HG03442 (cell line): ENCODE data around the gene TMEM8B.
"Not testable (repeated sequence)": the region's sequence is repeated elsewhere in the genome, so short reads cannot be mapped to it uniquely, and the experiment has no call there.

Source experiments
- ATAC-seq: cut with Tn5 transposase; IDR thresholded peaks from one replicate; pipeline ENCODE4 v1.9.1; 2021; ENCODE audit warnings: mild to moderate bottlenecking, moderate library complexity; ENCODE audit not compliant: unreplicated experiment

TMEM8B gene

DNA sequence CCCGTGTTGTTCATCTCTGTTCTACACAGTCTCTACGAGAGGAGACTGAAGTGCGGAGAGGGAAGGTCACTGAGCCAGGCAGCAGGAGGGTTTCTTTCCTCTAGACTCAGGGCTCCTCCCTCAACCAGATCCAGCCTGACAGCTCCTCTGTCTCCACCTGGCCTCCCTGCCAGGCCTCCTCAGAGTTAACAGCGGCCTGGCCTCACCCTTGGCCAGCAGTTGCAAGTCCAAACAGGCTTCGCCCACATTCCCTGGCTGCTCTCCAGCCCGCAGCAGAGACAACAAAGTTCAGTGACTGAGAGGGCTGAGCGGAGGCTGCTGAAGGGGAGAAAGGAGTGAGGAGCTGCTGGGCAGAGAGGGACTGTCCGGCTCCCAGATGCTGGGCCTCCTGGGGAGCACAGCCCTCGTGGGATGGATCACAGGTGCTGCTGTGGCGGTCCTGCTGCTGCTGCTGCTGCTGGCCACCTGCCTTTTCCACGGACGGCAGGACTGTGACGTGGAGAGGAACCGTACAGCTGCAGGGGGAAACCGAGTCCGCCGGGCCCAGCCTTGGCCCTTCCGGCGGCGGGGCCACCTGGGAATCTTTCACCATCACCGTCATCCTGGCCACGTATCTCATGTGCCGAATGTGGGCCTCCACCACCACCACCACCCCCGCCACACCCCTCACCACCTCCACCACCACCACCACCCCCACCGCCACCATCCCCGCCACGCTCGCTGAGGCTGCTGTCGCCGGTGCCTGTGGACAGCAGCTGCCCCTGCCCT lies 77.1 kb downstream of the TMEM8B start, which contains the start of gene HRCT1:
Gene HRCT1 (plus strand): TSS at position 291 of the 768 bp plus-strand sequence. CDS start 86 bp downstream, at position 377.
- ATAC-seq, result no peak

- ATAC-seq, result no peak
Measured at GRCh38 chr9:35906923-35907699, 78.1 kb downstream of the TMEM8B start.

DNA sequence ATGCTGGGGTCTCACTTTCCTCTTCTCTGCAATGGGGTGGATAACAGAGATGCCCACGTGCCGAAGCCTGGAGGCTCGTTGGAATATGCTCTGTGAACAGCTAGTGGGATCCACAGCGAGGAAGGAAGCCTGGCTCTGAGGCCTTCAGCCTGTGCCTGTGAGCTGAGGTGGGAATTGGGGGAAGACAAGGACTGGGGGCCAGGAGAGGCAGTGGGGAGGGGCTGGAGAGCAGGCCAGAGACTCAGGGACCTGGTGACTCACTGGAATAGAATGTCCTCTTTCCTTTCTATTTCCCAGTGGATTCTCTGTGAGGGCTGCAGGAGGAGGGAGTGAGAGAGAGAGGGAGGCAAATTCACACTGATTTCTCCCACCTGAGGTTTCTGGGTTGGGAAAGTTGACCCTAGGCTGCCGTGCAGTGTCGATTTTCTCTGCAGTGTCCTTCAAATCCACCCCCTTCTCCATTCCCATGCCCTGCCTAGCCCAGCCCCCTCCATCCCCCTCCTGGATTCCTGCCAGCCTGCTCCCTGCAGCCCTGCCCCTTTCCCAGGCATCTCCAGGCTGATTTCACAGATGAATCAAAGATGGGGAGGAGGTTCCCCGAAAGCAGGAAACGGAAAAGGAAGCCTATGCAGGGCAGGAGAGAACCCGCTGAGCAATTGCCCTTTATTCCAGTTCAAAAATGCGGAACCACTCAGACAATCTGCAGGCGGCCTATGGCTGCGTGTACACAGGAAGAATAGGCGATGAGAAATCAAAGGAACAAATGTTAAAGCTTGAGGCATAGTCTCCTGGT lies 78.9 kb downstream of the TMEM8B start:
- ATAC-seq, result no peak

DNA sequence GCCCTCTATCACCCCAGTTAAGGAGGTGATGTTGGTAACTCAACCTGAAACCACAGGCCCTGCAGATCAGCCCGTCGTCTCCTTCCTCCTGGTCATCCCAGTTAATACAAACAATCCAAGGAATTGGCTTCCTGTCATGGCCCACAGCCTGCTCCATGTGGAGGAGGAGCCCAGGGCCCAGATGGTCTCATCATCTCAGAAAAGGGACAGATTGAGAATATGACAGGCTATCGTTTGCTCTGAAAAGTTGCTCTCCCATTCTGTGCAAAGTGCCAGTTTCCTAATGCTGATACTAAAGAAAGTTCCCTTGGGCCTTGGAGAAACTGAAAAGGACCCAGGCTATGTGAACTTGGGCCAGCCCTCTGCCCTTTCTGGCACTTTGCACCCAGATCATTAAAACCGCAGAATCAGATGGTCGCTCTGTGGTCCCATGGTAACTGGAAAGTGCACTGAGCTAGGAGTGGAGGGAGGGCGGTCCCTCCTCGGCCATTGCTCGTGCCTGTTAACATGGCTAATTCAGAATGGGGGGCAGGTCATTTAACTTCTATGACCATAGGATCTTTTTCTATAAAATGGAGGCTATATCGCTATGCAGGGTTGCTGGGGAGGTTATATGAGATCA lies 79.6 kb downstream of the TMEM8B start:
- no peak for ATAC-seq

GRCh38 chr9:35909274-35909673 lies 80.2 kb downstream of the TMEM8B start, which contains the start of gene SPAAR:
TSS of gene SPAAR (plus strand) at chr9:35909490. CDS start at chr9:35910464, 974 bp downstream.
- ATAC-seq, result no peak

DNA sequence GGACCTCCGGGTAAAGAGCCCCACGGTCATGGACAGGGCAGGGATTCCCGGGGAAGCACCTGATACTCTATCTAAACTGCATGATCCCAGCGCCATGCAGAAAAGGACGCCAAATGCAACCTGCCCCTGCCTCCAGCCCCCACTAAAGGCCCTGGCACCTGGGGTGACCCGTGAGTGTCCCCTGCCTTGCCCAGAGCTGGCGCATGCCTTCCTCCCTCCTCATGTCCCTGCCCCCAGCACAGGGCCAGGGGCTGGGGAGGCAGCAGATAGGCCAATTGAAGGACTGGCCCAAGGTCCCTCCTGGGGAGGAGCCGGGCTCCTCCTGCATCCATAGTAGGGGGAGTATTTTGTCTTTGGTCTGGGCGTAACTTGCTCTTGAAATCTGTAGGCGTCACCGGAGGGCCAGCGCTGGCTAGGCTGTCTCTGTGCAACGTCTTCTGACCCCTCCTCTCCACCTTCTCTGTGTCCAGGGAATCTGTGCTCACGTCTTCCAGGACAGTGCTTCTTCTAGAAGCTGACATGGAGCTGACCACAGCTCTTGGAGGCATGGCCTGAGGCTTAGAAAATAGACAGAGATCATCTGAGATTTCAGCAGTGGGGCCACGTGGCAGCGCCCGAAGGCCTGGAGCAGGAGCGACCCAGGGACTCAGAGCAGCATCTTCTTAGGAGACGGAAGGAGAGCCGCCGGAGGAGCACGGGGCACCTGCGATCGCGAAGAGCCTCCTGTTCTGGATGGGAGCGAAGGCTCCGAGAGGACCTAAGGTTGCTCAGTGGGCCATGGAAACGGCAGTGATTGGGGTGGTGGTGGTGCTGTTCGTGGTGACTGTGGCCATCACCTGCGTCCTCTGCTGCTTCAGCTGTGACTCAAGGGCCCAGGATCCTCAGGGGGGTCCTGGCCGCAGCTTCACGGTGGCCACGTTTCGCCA lies 80.9 kb downstream of the TMEM8B start:
- ATAC-seq, result no peak

DNA sequence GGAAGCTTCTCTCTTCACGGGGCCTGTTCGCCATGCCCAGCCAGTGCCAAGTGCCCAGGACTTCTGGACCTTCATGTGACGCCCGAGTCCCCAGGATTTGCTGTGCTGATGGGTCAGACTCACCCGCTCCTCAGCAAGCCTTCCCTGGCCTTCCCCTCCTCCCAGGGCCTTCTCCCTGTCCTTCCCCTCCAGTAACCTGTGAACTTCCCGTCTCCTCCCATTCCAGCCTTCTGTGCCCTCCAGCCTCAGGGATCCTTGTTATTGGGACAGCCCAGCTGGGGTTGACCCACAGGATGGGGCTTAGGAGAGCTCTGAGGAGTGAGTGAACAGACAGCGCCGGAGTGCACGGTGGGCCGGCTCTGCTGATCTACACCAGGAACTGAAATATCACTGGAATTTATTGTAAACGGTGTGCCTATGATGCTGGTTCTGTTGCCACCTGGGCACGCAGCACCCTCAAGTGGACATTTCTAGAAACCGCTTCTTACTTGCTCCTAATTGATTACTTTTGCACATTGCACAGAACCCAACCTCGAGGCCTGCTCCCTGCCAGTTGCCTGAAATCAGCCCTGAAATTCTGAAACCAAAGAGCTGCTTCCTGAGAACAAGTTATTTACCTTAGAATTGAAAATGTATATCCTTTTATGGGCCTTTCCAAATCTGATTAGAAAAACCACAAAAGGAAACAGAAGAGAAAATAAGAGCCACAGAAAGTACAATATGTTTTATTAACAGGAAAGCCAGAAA lies 81.8 kb downstream of the TMEM8B start:
- no peak for ATAC-seq

- ATAC-seq, result no peak
Measured at GRCh38 chr9:35911690-35912089, 82.7 kb downstream of the TMEM8B start.

DNA sequence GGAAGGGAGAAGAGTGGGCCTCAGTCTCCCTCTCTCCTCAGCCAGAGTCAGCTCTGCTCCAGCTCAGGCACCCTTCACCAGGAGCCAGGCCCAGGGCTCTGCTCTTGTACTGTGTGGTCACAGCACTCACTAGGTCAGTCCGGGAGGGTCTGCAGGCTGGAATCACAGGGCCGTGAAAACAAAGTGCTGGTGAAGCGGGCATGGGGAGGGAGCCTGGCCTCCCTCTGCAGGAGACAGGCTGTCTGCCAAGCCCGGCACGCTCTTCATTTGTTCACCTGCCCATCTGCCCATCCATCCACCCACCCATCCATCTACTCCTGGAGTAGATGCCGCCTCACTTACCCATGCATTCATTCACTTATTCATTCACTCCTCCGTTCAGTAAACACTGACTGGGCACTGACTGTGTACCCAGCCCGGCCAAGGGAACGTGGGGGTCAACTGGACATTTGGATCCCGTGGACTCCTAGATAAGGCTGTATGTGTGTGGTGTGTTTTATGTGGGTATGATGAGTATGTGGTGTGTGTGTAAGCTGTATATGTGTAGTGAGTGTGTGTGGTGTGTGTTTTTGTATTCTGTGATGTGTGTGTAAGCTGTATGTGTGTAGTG lies 83.9 kb downstream of the TMEM8B start:
- no peak for ATAC-seq

- not testable (repeated sequence) for ATAC-seq
Measured at GRCh38 chr9:35913429-35913828, 84.4 kb downstream of the TMEM8B start.

DNA sequence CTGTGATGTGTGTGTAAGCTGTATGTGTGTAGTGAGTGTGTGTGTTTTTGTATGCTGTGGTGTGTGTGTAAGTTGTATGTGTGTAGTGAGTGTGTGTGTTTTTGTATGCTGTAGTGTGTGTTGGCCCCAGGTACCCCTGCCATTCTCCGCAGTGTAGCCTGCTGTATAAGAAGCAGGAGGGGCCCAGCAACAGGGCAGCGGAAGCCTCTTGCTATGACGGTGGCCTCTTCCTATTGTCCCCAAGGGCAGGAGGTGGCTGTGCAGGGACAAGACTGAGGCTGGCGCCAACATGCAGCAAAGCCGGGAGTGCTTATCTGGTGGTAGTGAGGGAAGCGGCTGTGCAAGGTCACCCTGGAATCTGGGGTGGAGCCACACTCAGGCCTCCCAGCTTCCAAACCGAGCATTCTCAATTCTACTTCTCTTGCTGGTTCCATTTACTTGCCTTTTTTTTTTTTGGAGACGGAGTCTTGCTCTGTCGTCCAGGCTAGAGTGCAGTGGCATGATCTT lies 85.3 kb downstream of the TMEM8B start:
- ATAC-seq, result no peak
